ENCODE measurements around the gene GDPD4.

The GDPD4 gene

GRCh38 chr11:77301510-77301909 lies at the start of gene GDPD4:
Gene GDPD4, minus strand, starts transcription at chr11:77301686. Its CDS starts 16,549 bp downstream, at chr11:77285137.
- no peak for DNase-seq (ENCODE audit: extremely low read depth, low read depth)

GRCh38 chr11:77347948-77348347 lies 46.5 kb upstream of the GDPD4 start:
- TF ChIP-seq CTCF (IDR thresholded peaks at IDR 0.05; ENCODE audit: low read depth, low read length) = no peak
- DNase-seq (ENCODE audit: extremely low read depth, low read depth) = no peak

More at GRCh38 chr11:77301510-77301909, at the start of gene GDPD4:
- TF ChIP-seq CTCF (IDR thresholded peaks at IDR 0.05; ENCODE audit: low read depth, low read length) = no peak

- no peak for TF ChIP-seq CTCF (IDR thresholded peaks at IDR 0.05; ENCODE audit: low read depth, low read length)
- no peak for DNase-seq (ENCODE audit: extremely low read depth, low read depth)
Measured at GRCh38 chr11:77346906-77347603, 45.6 kb upstream of the GDPD4 start.

GRCh38 chr11:77345621-77346020 lies 44.1 kb upstream of the GDPD4 start:
- no peak for DNase-seq (ENCODE audit: extremely low read depth, low read depth)
- TF ChIP-seq CTCF (IDR thresholded peaks at IDR 0.05; ENCODE audit: low read depth, low read length) = no peak

- DNase-seq (ENCODE audit: extremely low read depth, low read depth) = no peak
- TF ChIP-seq CTCF (IDR thresholded peaks at IDR 0.05; ENCODE audit: low read depth, low read length) = no peak
Measured at GRCh38 chr11:77340501-77340900, 39.0 kb upstream of the GDPD4 start.

GRCh38 chr11:77332259-77332658 lies 30.8 kb upstream of the GDPD4 start:
- DNase-seq (ENCODE audit: extremely low read depth, low read depth) = no peak
- no peak for TF ChIP-seq CTCF (IDR thresholded peaks at IDR 0.05; ENCODE audit: low read depth, low read length)

GRCh38 chr11:77325159-77325558 lies 23.7 kb upstream of the GDPD4 start:
- TF ChIP-seq CTCF (IDR thresholded peaks at IDR 0.05; ENCODE audit: low read depth, low read length) = no peak
- no peak for DNase-seq (ENCODE audit: extremely low read depth, low read depth)
